HCT116 (cell line): ENCODE data around the gene ADA. TPM values are rescaled to one million over a fixed set of nuclear protein-coding genes. Genes with fewer than 3 reads are reported as not detected.

Experiments
- ATAC-seq: fragments of 200-7000 bp; cut with Tn5 transposase; 2 replicates; pipeline ENCODE4 v1.9.1; 2020; ENCODE audit warnings: mild to moderate bottlenecking, moderate library complexity
- BruUV-seq: library from RNA; stranded (reverse); fragments of 400-500 nt; replicated peaks from 2 replicates; lab custom pipeline; 2021; lab: Mats Ljungman, UMichigan
- CTCF ChIA-PET: fragments of 300-600 bp; sonication (Branson Sonifier 250); formaldehyde crosslinking; loops from one replicate; lab custom pipeline; 2021; ENCODE audit warnings: antibody characterized with exemption; lab: Charles Lee
- POLR2A ChIA-PET: fragments of 300-600, 350-600 bp; sonication (Branson Sonifier 250); formaldehyde crosslinking; loops from one replicate; lab custom pipeline; 2021; ENCODE audit warnings: antibody characterized with exemption; lab: Charles Lee
- RAD21 ChIA-PET, 2 experiments: fragments of 300-600 bp; sonication (Branson Sonifier 250); formaldehyde crosslinking; loops; one replicate each; lab custom pipeline; 2023; ENCODE audit warnings: low total read pairs in 2 of 2; ENCODE audit not compliant: uncharacterized antibody in 2 of 2, unreplicated experiment in 2 of 2, low non-redundant PET in 1 of 2; lab: Charles Lee
- DNase-seq: peaks from one replicate; pipeline ENCODE4 v3.0.0-alpha.2; 2010; ENCODE audit warnings: low read depth, low spot score
- H2AFZ ChIP-seq: fragments of 200-600 bp; shearing (Covaris generic), sonication (generic); 2 replicates; pipeline ENCODE4 v1.6.1; 2017; ENCODE audit warnings: low read depth, mixed run types, mixed read lengths, antibody characterized with exemption, low read length; ENCODE audit not compliant: poor library complexity, severe bottlenecking
- H3K27ac ChIP-seq: 2 replicates; pipeline ENCODE4 v1.5.1; 2012; ENCODE audit warnings: low read depth, low read length
- H3K27me3 ChIP-seq: fragments of 200-600 bp; sonication (generic); 2 replicates; pipeline ENCODE4 v1.6.1; 2016; ENCODE audit warnings: mixed run types, low read length, mixed read lengths; ENCODE audit not compliant: insufficient read depth
- H3K36me3 ChIP-seq, 2 experiments: fragments of 200-500 bp in 1 of 2; fragments of 200-600 bp in 1 of 2; sonication (Bioruptor generic) in 1 of 2; sonication (generic) in 1 of 2; 2 replicates each; pipeline versions ENCODE4 v1.5.1 to v1.6.1; 2014 to 2016; ENCODE audit warnings: low read length in 2 of 2, inconsistent platforms in 1 of 2, mixed read lengths in 1 of 2, mixed run types in 1 of 2; ENCODE audit not compliant: insufficient read depth in 2 of 2, control insufficient read depth in 1 of 2
- H3K4me1 ChIP-seq, 2 experiments: fragments of 200-600 bp in 1 of 2; sonication (generic) in 1 of 2; 2 replicates each; pipeline versions ENCODE4 v1.5.1 to v1.6.1; 2012 to 2017; ENCODE audit warnings: low read length in 2 of 2, inconsistent platforms in 1 of 2, mild to moderate bottlenecking in 1 of 2, mixed read lengths in 1 of 2, mixed run types in 1 of 2, moderate library complexity in 1 of 2; ENCODE audit not compliant: insufficient read depth in 2 of 2, control insufficient read depth in 1 of 2
- H3K4me2 ChIP-seq: fragments of 200-600 bp; sonication (generic); 2 replicates; pipeline ENCODE4 v1.6.1; 2017; ENCODE audit warnings: mixed run types, low read length, mixed read lengths
- H3K4me3 ChIP-seq, 2 experiments: fragments of 200-600 bp in 1 of 2; sonication (generic) in 1 of 2; replicated peaks in 1 of 2; 2 replicates each; pipeline ENCODE4 v1.5.1; 2011 to 2016; ENCODE audit warnings: low read length in 2 of 2, control low read depth in 1 of 2, low read depth in 1 of 2, mild to moderate bottlenecking in 1 of 2, mixed read lengths in 1 of 2, mixed run types in 1 of 2
- H3K79me2 ChIP-seq: fragments of 200-600 bp; sonication (generic); 2 replicates; pipeline ENCODE4 v1.6.1; 2017; ENCODE audit warnings: mild to moderate bottlenecking, mixed run types, low read length, moderate library complexity, mixed read lengths; ENCODE audit not compliant: insufficient read depth
- H3K9ac ChIP-seq: fragments of 200-600 bp; sonication (generic); 2 replicates; pipeline ENCODE4 v1.6.1; 2016; ENCODE audit warnings: low read length, mixed read lengths
- H3K9me2 ChIP-seq: fragments of 200-600 bp; sonication (generic), shearing (Covaris generic); 2 replicates; pipeline ENCODE4 v1.6.1; 2017; ENCODE audit warnings: mixed run types, mild to moderate bottlenecking, moderate library complexity; ENCODE audit not compliant: insufficient read depth
- H3K9me3 ChIP-seq, 2 experiments: fragments of 200-500 bp in 1 of 2; fragments of 200-600 bp in 1 of 2; sonication (Bioruptor generic) in 1 of 2; sonication (generic) in 1 of 2; 2 replicates each; pipeline ENCODE4 v1.6.1; 2014 to 2017; ENCODE audit warnings: low read length in 2 of 2, mixed read lengths in 2 of 2, inconsistent platforms in 1 of 2, low read depth in 1 of 2, mild to moderate bottlenecking in 1 of 2, mixed run types in 1 of 2, moderate library complexity in 1 of 2; ENCODE audit not compliant: control insufficient read depth in 1 of 2, insufficient read depth in 1 of 2
- H4K20me1 ChIP-seq: fragments of 200-600 bp; sonication (generic), shearing (Covaris generic); 2 replicates; pipeline ENCODE4 v1.6.1; 2017; ENCODE audit warnings: mixed run types, mild to moderate bottlenecking, moderate library complexity; ENCODE audit not compliant: insufficient read depth
- CBX3 ChIP-seq: IDR thresholded peaks from 2 replicates; pipeline ENCODE4 v1.6.1; 2012; ENCODE audit warnings: low read depth
- CEBPB ChIP-seq: IDR thresholded peaks from 2 replicates; pipeline ENCODE4 v1.6.1; 2012; ENCODE audit warnings: low read depth
- EGR1 ChIP-seq: IDR thresholded peaks from 2 replicates; pipeline ENCODE4 v1.6.1; 2012; ENCODE audit warnings: low read depth
- ELF1 ChIP-seq: IDR thresholded peaks from 2 replicates; pipeline ENCODE4 v1.6.1; 2012; ENCODE audit warnings: low read depth, borderline replicate concordance
- EZH2 ChIP-seq: fragments of 200-600 bp; sonication (generic); IDR thresholded peaks from 2 replicates; pipeline ENCODE4 v1.6.1; 2017; ENCODE audit warnings: antibody characterized with exemption, mixed run types
- EZH2phosphoT487 ChIP-seq: fragments of 200-600 bp; IDR thresholded peaks from 2 replicates; pipeline ENCODE4 v1.6.1; 2018; ENCODE audit warnings: antibody characterized with exemption, borderline replicate concordance
- FOSL1 ChIP-seq: IDR thresholded peaks from 2 replicates; pipeline ENCODE4 v1.6.1; 2012; ENCODE audit warnings: low read depth
- JUND ChIP-seq: IDR thresholded peaks from 2 replicates; pipeline ENCODE4 v1.6.1; 2012
- POLR2A ChIP-seq: IDR thresholded peaks from 2 replicates; pipeline ENCODE4 v1.7.0; 2011; ENCODE audit warnings: borderline replicate concordance; ENCODE audit not compliant: insufficient read depth, insufficient read length; ENCODE audit errors: extremely low read depth
- POLR2AphosphoS5 ChIP-seq: IDR thresholded peaks from 2 replicates; pipeline ENCODE4 v1.6.1; 2011; ENCODE audit warnings: mild to moderate bottlenecking, low read depth, low read length, moderate library complexity
- RAD21 ChIP-seq: IDR thresholded peaks from 2 replicates; pipeline ENCODE4 v1.6.1; 2012; ENCODE audit warnings: low read depth, mild to moderate bottlenecking
- SP1 ChIP-seq: IDR thresholded peaks from 2 replicates; pipeline ENCODE4 v1.6.1; 2012; ENCODE audit warnings: low read depth
- SRF ChIP-seq: IDR thresholded peaks from 2 replicates; pipeline ENCODE4 v1.6.1; 2012; ENCODE audit warnings: low read depth
- TCF7L2 ChIP-seq: IDR thresholded peaks from 2 replicates; pipeline ENCODE4 v1.7.0; 2011; ENCODE audit warnings: borderline replicate concordance, inconsistent platforms; ENCODE audit not compliant: insufficient read depth, insufficient read length; ENCODE audit errors: extremely low read depth
- YY1 ChIP-seq: IDR thresholded peaks from 2 replicates; pipeline ENCODE4 v1.6.1; 2011; ENCODE audit warnings: low read length, low read depth, moderate library complexity, mild to moderate bottlenecking; ENCODE audit not compliant: insufficient replicate concordance; ENCODE audit errors: extremely low read depth
- ZFX ChIP-seq: fragments of 450-650 bp; IDR thresholded peaks from 2 replicates; pipeline ENCODE4 v1.6.1; 2017
- intact Hi-C: fragments of 100-400 bp; cut with micrococcal nuclease; formaldehyde crosslinking; loops from 2 replicates; pipeline ENCODE4 v1.10.0; 2022
- total RNA-seq: library from RNA; stranded (reverse); gene quantifications from one replicate; pipeline ENCODE4 v1.2.1, GENCODE V29; 2021; ENCODE audit not compliant: unreplicated experiment
- TF ChIP-seq, protein P1 (sequence below): IDR thresholded peaks from 2 replicates; pipeline ENCODE4 v1.6.1; 2012
- TF ChIP-seq, protein P2 (sequence below): IDR thresholded peaks from 2 replicates; pipeline ENCODE4 v1.6.1; 2012
- TF ChIP-seq, protein P3 (sequence below), 3 experiments: fragments of 200-600 bp in 1 of 3; sonication (generic) in 1 of 3; IDR thresholded peaks in 2 of 3; conservative IDR thresholded peaks in 1 of 3; 2 replicates each; pipeline ENCODE4 v1.5.1; 2012 to 2017; ENCODE audit warnings: low read depth in 2 of 3, low read length in 2 of 3, antibody characterized with exemption in 1 of 3, borderline replicate concordance in 1 of 3, control low read depth in 1 of 3, mild to moderate bottlenecking in 1 of 3, mixed read lengths in 1 of 3, mixed run types in 1 of 3, moderate library complexity in 1 of 3; ENCODE audit not compliant: insufficient read depth in 1 of 3

Gene ADA
- total RNA-seq, 1 experiment from 2014 or later: 25.9 TPM

DNA sequence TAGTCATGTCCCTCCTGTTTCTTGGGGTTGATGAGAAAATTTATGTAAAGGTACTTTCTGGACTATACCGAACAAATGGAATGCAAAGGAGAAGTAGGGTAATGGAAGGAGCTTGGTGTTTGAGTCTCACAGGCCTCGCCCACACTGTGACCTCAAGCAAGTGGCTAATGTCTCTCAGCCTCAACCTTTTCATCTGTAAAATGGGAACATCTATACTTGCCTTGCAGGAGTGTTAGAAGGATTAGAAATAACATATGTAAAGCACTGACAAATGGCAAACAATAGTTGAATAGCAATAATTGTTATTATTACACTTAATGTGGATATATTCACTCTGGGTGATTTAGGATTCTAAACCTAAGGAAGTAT is 78.0 kb downstream of the ADA start:
- Histone ChIP-seq H2AFZ (no peak overlapping the region), H3K4me2 (peak overlapping the region; percentile 62), H3K79me2 (no peaks in the 10 kb centered on the region), H3K27me3 (no peaks in the 10 kb centered on the region), H3K4me3 (peak overlapping the region in 1 of 2 experiments; percentile 1; a peak in 1 of 4 replicates), H3K9ac (no peak overlapping the region), H3K4me1 (peaks cover 16 to 30% of the 10 kb centered on the region in 2 experiments), H3K9me2 (no peaks in the 10 kb centered on the region), H3K36me3 (no peaks in the 10 kb centered on the region), H4K20me1 (no peaks in the 10 kb centered on the region), H3K27ac (peak overlapping the region; percentile 47; the same call in 1 of the 2 replicates), H3K9me3 (no peaks in the 10 kb centered on the region)
- ATAC-seq (no peak), DNase-seq (no peak)
- ChIA-PET POLR2A (no interaction called here), CTCF (no interaction called here), RAD21 (no interaction called here)
- TF ChIP-seq POLR2AphosphoS5 (no peak), SP1 (no peak), FOSL1 (no peak), EZH2phosphoT487 (no peak), CBX3 (no peak), CEBPB (no peak), TCF7L2 (no peak), JUND (no peak), RAD21 (no peak), POLR2A (no peak), SRF (no peak), YY1 (no peak), ZFX (no peak), ELF1 (no peak), EZH2 (no peak), EGR1 (no peak)
- TF ChIP-seq, protein P1, sequence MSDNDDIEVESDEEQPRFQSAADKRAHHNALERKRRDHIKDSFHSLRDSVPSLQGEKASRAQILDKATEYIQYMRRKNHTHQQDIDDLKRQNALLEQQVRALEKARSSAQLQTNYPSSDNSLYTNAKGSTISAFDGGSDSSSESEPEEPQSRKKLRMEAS: no peak
- TF ChIP-seq, protein P2, sequence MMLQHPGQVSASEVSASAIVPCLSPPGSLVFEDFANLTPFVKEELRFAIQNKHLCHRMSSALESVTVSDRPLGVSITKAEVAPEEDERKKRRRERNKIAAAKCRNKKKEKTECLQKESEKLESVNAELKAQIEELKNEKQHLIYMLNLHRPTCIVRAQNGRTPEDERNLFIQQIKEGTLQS: no peak
- TF ChIP-seq, protein P3, sequence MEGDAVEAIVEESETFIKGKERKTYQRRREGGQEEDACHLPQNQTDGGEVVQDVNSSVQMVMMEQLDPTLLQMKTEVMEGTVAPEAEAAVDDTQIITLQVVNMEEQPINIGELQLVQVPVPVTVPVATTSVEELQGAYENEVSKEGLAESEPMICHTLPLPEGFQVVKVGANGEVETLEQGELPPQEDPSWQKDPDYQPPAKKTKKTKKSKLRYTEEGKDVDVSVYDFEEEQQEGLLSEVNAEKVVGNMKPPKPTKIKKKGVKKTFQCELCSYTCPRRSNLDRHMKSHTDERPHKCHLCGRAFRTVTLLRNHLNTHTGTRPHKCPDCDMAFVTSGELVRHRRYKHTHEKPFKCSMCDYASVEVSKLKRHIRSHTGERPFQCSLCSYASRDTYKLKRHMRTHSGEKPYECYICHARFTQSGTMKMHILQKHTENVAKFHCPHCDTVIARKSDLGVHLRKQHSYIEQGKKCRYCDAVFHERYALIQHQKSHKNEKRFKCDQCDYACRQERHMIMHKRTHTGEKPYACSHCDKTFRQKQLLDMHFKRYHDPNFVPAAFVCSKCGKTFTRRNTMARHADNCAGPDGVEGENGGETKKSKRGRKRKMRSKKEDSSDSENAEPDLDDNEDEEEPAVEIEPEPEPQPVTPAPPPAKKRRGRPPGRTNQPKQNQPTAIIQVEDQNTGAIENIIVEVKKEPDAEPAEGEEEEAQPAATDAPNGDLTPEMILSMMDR (IDR thresholded peaks at IDR 0.05 in 2 of 3, conservative IDR thresholded peaks at IDR 0.05 in 1 of 3; ENCODE audit: borderline replicate concordance in 1 of 3, insufficient read depth in 1 of 3, low read depth in 2 of 3, low read length in 2 of 3): no peak
- intact Hi-C loops: no loop called here
- no TSS peak for BruUV-seq
